ENCODE results near the gene PHC2.

The PHC2 gene

GRCh38 chr1:33468011-33468410, 37.1 kb upstream of the PHC2 start:
- TF ChIP-seq ZSCAN23 (tag by site-specific recombination; IDR thresholded peaks at IDR 0.05) (no peak), ZNF155 (tag by site-specific recombination; IDR thresholded peaks at IDR 0.05) (no peak), SP7 (tag by site-specific recombination; IDR thresholded peaks at IDR 0.05) (no peak), ZNF2 (tag by site-specific recombination; IDR thresholded peaks at IDR 0.05) (no peak), ZNF354C (tag by site-specific recombination; IDR thresholded peaks at IDR 0.05; ENCODE audit: borderline replicate concordance, low read depth) (no peak), SCRT1 (tag by site-specific recombination; IDR thresholded peaks at IDR 0.05; ENCODE audit: borderline replicate concordance) (no peak), ZNF560 (tag by site-specific recombination; IDR thresholded peaks at IDR 0.05; ENCODE audit: borderline replicate concordance) (no peak)
- H3K4me3 ChIP-seq (ENCODE audit: low read depth, low read length) = no peak overlapping the region
- no peaks in the 10 kb centered on the region for H3K36me3 ChIP-seq (ENCODE audit: control insufficient read depth in 2 of 2, insufficient read depth in 1 of 2, low read length in 2 of 2)
- no peaks in the 10 kb centered on the region for H3K4me1 ChIP-seq (ENCODE audit: control insufficient read depth, insufficient read depth, low read length)
- ChIA-PET CTCF (interaction anchor here (0.6 to 6.4 kb wide), 6 partner anchors 12 to 372 kb away, joined by 3 to 114 read pairs (median 4); no protein-coding TSS in a partner anchor), POLR2A (interaction anchor here (1.1 kb wide), 1 partner anchor 118 kb away, joined by 3 read pairs; no protein-coding TSS in a partner anchor)
- no peaks in the 10 kb centered on the region for H3K9me3 ChIP-seq (ENCODE audit: control insufficient read depth, insufficient read depth, low read depth, low read length)
- no peak overlapping the region for H3K27ac ChIP-seq (ENCODE audit: extremely low read depth, low read depth, low read length)

- Histone ChIP-seq H3K4me3 (ENCODE audit: low read depth, low read length) (no peak overlapping the region), H3K9me3 (ENCODE audit: control insufficient read depth, insufficient read depth, low read depth, low read length) (no peaks in the 10 kb centered on the region), H3K4me1 (ENCODE audit: control insufficient read depth, insufficient read depth, low read length) (no peaks in the 10 kb centered on the region), H3K36me3 (ENCODE audit: control insufficient read depth in 2 of 2, insufficient read depth in 1 of 2, low read length in 2 of 2) (no peaks in the 10 kb centered on the region), H3K27ac (ENCODE audit: extremely low read depth, low read depth, low read length) (no peak overlapping the region)
- CTCF ChIA-PET = interaction anchor here (0.6 to 1.1 kb wide), 2 partner anchors 10 to 995 kb away, joined by 3 to 4 read pairs; no protein-coding TSS in a partner anchor
- TF ChIP-seq ZNF10 (tag by site-specific recombination; IDR thresholded peaks at IDR 0.05) = no peak
- no peak for TF ChIP-seq KLF16 (tag by site-specific recombination; IDR thresholded peaks at IDR 0.05)
- TF ChIP-seq ZNF366 (tag by site-specific recombination; conservative IDR thresholded peaks at IDR 0.05) = no peak
- TF ChIP-seq ZFP3 (tag by site-specific recombination; IDR thresholded peaks at IDR 0.05; ENCODE audit: low read depth) = no peak
- TF ChIP-seq KLF9 (tag by site-specific recombination; IDR thresholded peaks at IDR 0.05; ENCODE audit: low read depth) = no peak
- no peak for TF ChIP-seq ZSCAN18 (tag by site-specific recombination; IDR thresholded peaks at IDR 0.05)
- no peak for TF ChIP-seq ZNF580 (tag by site-specific recombination; IDR thresholded peaks at IDR 0.05)
- no peak for TF ChIP-seq ZFHX2 (tag by site-specific recombination; conservative IDR thresholded peaks at IDR 0.05)
- no peak for TF ChIP-seq SCRT2 (tag by site-specific recombination; IDR thresholded peaks at IDR 0.05)
- no peak for TF ChIP-seq ZNF157 (tag by site-specific recombination; IDR thresholded peaks at IDR 0.05)
- no peak for TF ChIP-seq ZNF658 (tag by site-specific recombination; IDR thresholded peaks at IDR 0.05)
- POLR2A ChIA-PET = no interaction called here
These were observed 35.3 kb upstream of the PHC2 start for GRCh38 chr1:33466159-33466558.

- POLR2A ChIA-PET = no interaction called here
- Histone ChIP-seq H3K9me3 (ENCODE audit: control insufficient read depth, insufficient read depth, low read depth, low read length) (no peaks in the 10 kb centered on the region), H3K4me3 (ENCODE audit: low read depth, low read length) (no peak overlapping the region), H3K36me3 (ENCODE audit: control insufficient read depth in 2 of 2, insufficient read depth in 1 of 2, low read length in 2 of 2) (no peaks in the 10 kb centered on the region), H3K4me1 (ENCODE audit: control insufficient read depth, insufficient read depth, low read length) (no peaks in the 10 kb centered on the region), H3K27ac (ENCODE audit: extremely low read depth, low read depth, low read length) (no peak overlapping the region)
- TF ChIP-seq ZNF658 (tag by site-specific recombination; IDR thresholded peaks at IDR 0.05) (no peak), ZNF785 (tag by site-specific recombination; IDR thresholded peaks at IDR 0.05) (no peak), ZNF404 (tag by site-specific recombination; IDR thresholded peaks at IDR 0.05) (no peak), ZFHX2 (tag by site-specific recombination; conservative IDR thresholded peaks at IDR 0.05) (no peak), ZNF239 (tag by site-specific recombination; IDR thresholded peaks at IDR 0.05) (no peak), ZNF596 (tag by site-specific recombination; IDR thresholded peaks at IDR 0.05) (no peak), OSR2 (tag by site-specific recombination; IDR thresholded peaks at IDR 0.05) (no peak), ZBTB11 (tag by site-specific recombination; conservative IDR thresholded peaks at IDR 0.05; ENCODE audit: low read depth) (no peak), ZNF704 (tag by site-specific recombination; IDR thresholded peaks at IDR 0.05) (no peak), ZNF138 (tag by site-specific recombination; IDR thresholded peaks at IDR 0.05; ENCODE audit: borderline replicate concordance) (no peak)
- CTCF ChIA-PET = interaction anchor here (1.8 kb wide), 1 partner anchor 170 kb away, joined by 12 read pairs; no protein-coding TSS in a partner anchor
These were observed 34.4 kb upstream of the PHC2 start for GRCh38 chr1:33465316-33465715.
